IMR-90 (cell line): Measurements from ENCODE around the gene TEX22. TPM values are rescaled to one million over a fixed set of nuclear protein-coding genes. Genes with fewer than 3 reads are reported as not detected.

Source experiments
- ATAC-seq: fragments of 200-7000 bp; cut with Tn5 transposase; 2 replicates; pipeline ENCODE4 v1.9.1; 2020; ENCODE audit warnings: low read depth, mild to moderate bottlenecking, moderate library complexity
- BruUV-seq: library from RNA; stranded (reverse); fragments of 400-500 nt; replicated peaks from 2 replicates; lab custom pipeline; 2021; lab: Mats Ljungman, UMichigan
- CTCF ChIA-PET: fragments of 300-600 bp; formaldehyde crosslinking; extraction: SDS; loops from one replicate; lab custom pipeline; 2021; ENCODE audit warnings: antibody characterized with exemption; lab: Yijun Ruan, JAX
- POLR2A ChIA-PET: fragments of 300-600 bp; sonication (Branson Sonifier 250); formaldehyde crosslinking; loops from one replicate; lab custom pipeline; 2022; ENCODE audit warnings: antibody characterized with exemption; ENCODE audit not compliant: unreplicated experiment; lab: Charles Lee
- DNase-seq: peaks from one replicate; pipeline ENCODE4 v3.0.0; 2013
- H2AFZ ChIP-seq: replicated peaks from 2 replicates; pipeline ENCODE3; 2013; ENCODE audit warnings: low read length, mild to moderate bottlenecking; ENCODE audit not compliant: poor library complexity
- H2AK5ac ChIP-seq: 2 replicates; pipeline ENCODE4 v1.6.1; 2013; ENCODE audit warnings: low read depth, low read length, inconsistent platforms
- H2AK9ac ChIP-seq: replicated peaks from 2 replicates; pipeline ENCODE3; 2013; ENCODE audit warnings: mild to moderate bottlenecking, low read depth, low read length, moderate library complexity; ENCODE audit not compliant: poor library complexity
- H2BK120ac ChIP-seq: 2 replicates; pipeline ENCODE4 v1.6.1; 2013; ENCODE audit warnings: low read depth, low read length, inconsistent platforms
- H2BK15ac ChIP-seq: 3 replicates; pipeline ENCODE4 v1.6.1; 2013; ENCODE audit warnings: low read depth, low read length, inconsistent platforms
- H2BK20ac ChIP-seq: 2 replicates; pipeline ENCODE4 v1.6.1; 2013; ENCODE audit warnings: low read depth, mild to moderate bottlenecking, inconsistent platforms, low read length, moderate library complexity
- H2BK5ac ChIP-seq: 2 replicates; pipeline ENCODE4 v1.6.1; 2013; ENCODE audit warnings: mild to moderate bottlenecking, low read depth, low read length, inconsistent platforms; ENCODE audit not compliant: poor library complexity, severe bottlenecking
- H3K14ac ChIP-seq: replicated peaks from 2 replicates; pipeline ENCODE4 v1.6.1; 2013; ENCODE audit warnings: low read depth, low read length, inconsistent platforms
- H3K18ac ChIP-seq: 2 replicates; pipeline ENCODE4 v1.6.1; 2013; ENCODE audit warnings: low read depth, low read length, control low read depth
- H3K23ac ChIP-seq: 2 replicates; pipeline ENCODE4 v1.6.1; 2013; ENCODE audit warnings: low read depth, low read length, inconsistent platforms
- H3K27ac ChIP-seq: 2 replicates; pipeline ENCODE4 v1.5.1; 2013; ENCODE audit warnings: mild to moderate bottlenecking, control low read depth, low read length; ENCODE audit not compliant: insufficient read depth
- H3K27me3 ChIP-seq: 2 replicates; pipeline ENCODE4 v1.6.1; 2013; ENCODE audit warnings: low read length; ENCODE audit not compliant: control insufficient read depth, insufficient read depth
- H3K36me3 ChIP-seq: 2 replicates; pipeline ENCODE4 v1.6.1; 2013; ENCODE audit warnings: low read length, mixed read lengths; ENCODE audit not compliant: control insufficient read depth, insufficient read depth
- H3K4ac ChIP-seq: 2 replicates; pipeline ENCODE4 v1.6.1; 2013; ENCODE audit warnings: low read depth, low read length, inconsistent platforms
- H3K4me1 ChIP-seq: 2 replicates; pipeline ENCODE4 v1.6.1; 2013; ENCODE audit warnings: low read length, mixed read lengths; ENCODE audit not compliant: control insufficient read depth, insufficient read depth
- H3K4me2 ChIP-seq: 2 replicates; pipeline ENCODE4 v1.6.1; 2013; ENCODE audit warnings: low read depth, mild to moderate bottlenecking, control low read depth, low read length, moderate library complexity
- H3K4me3 ChIP-seq: 2 replicates; pipeline ENCODE4 v1.5.1; 2013; ENCODE audit warnings: low read depth, mild to moderate bottlenecking, control low read depth, low read length, moderate library complexity; ENCODE audit not compliant: insufficient read depth
- H3K56ac ChIP-seq: 2 replicates; pipeline ENCODE4 v1.6.1; 2013; ENCODE audit warnings: low read length, inconsistent platforms; ENCODE audit not compliant: insufficient read depth; ENCODE audit errors: extremely low read depth
- H3K79me1 ChIP-seq, 2 experiments: 2 replicates each; pipeline ENCODE4 v1.6.1; 2013; ENCODE audit warnings: low read length in 2 of 2, inconsistent platforms in 1 of 2, low read depth in 1 of 2
- H3K9ac ChIP-seq: 2 replicates; pipeline ENCODE4 v1.6.1; 2013; ENCODE audit warnings: low read depth, low read length, control low read depth
- H3K9me1 ChIP-seq: 2 replicates; pipeline ENCODE4 v1.6.1; 2013; ENCODE audit warnings: low read length, inconsistent platforms; ENCODE audit not compliant: insufficient read depth
- H3K9me3 ChIP-seq: 2 replicates; pipeline ENCODE4 v1.6.1; 2013; ENCODE audit warnings: low read length; ENCODE audit not compliant: control insufficient read depth, insufficient read depth
- H4K20me1 ChIP-seq: 2 replicates; pipeline ENCODE4 v1.6.1; 2013; ENCODE audit warnings: low read length, inconsistent platforms; ENCODE audit not compliant: insufficient read depth
- H4K5ac ChIP-seq: 2 replicates; pipeline ENCODE4 v1.6.1; 2013; ENCODE audit warnings: mild to moderate bottlenecking, low read depth, low read length, control low read depth
- H4K8ac ChIP-seq, 2 experiments: 2 replicates each; pipeline ENCODE4 v1.6.1; 2013; ENCODE audit warnings: low read depth in 2 of 2, low read length in 2 of 2, control low read depth in 1 of 2, inconsistent platforms in 1 of 2
- H4K91ac ChIP-seq: 2 replicates; pipeline ENCODE4 v1.6.1; 2013; ENCODE audit warnings: low read depth, low read length, inconsistent platforms; ENCODE audit not compliant: insufficient read depth
- BHLHE40 ChIP-seq: fragments of 150-350 bp; IDR thresholded peaks from 2 replicates; pipeline ENCODE4 v1.6.1; 2016; ENCODE audit warnings: mild to moderate bottlenecking, low read depth, low read length
- CEBPB ChIP-seq: IDR thresholded peaks from 2 replicates; pipeline ENCODE4 v1.6.1; 2012; ENCODE audit warnings: low read depth, low read length, improper control_type of control experiment
- CHD1 ChIP-seq: IDR thresholded peaks from 2 replicates; pipeline ENCODE4 v1.6.1; 2012; ENCODE audit warnings: low read depth, low read length, improper control_type of control experiment
- CTCF ChIP-seq: conservative IDR thresholded peaks from 2 replicates; pipeline ENCODE4 v1.5.1; 2012; ENCODE audit warnings: mild to moderate bottlenecking, low read depth, low read length, improper control_type of control experiment
- ELK1 ChIP-seq: fragments of 150-350 bp; IDR thresholded peaks from 2 replicates; pipeline ENCODE4 v1.6.1; 2016; ENCODE audit warnings: low read depth, mild to moderate bottlenecking, low read length, moderate library complexity, borderline replicate concordance
- FOS ChIP-seq: fragments of 150-350 bp; IDR thresholded peaks from 2 replicates; pipeline ENCODE4 v1.6.1; 2016; ENCODE audit warnings: low read depth, low read length
- MAFK ChIP-seq: IDR thresholded peaks from 2 replicates; pipeline ENCODE4 v1.6.1; 2012; ENCODE audit warnings: low read depth, low read length, improper control_type of control experiment
- MAZ ChIP-seq: IDR thresholded peaks from 2 replicates; pipeline ENCODE4 v1.6.1; 2012; ENCODE audit warnings: low read depth, mild to moderate bottlenecking, low read length, improper control_type of control experiment, moderate library complexity, borderline replicate concordance
- MXI1 ChIP-seq: IDR thresholded peaks from 2 replicates; pipeline ENCODE4 v1.6.1; 2012; ENCODE audit warnings: low read depth, mild to moderate bottlenecking, low read length, moderate library complexity, borderline replicate concordance
- NFE2L2 ChIP-seq: fragments of 150-350 bp; IDR thresholded peaks from 2 replicates; pipeline ENCODE4 v1.6.1; 2016; ENCODE audit warnings: low read depth, mild to moderate bottlenecking, low read length
- POLR2A ChIP-seq: IDR thresholded peaks from 2 replicates; pipeline ENCODE4 v1.6.1; 2012; ENCODE audit warnings: mild to moderate bottlenecking, low read depth, low read length
- RAD21 ChIP-seq: IDR thresholded peaks from 2 replicates; pipeline ENCODE4 v1.6.1; 2012; ENCODE audit warnings: low read length, improper control_type of control experiment
- RCOR1 ChIP-seq: IDR thresholded peaks from 2 replicates; pipeline ENCODE4 v1.6.1; 2012; ENCODE audit warnings: mild to moderate bottlenecking, low read length, improper control_type of control experiment; ENCODE audit not compliant: insufficient replicate concordance
- RFX5 ChIP-seq: IDR thresholded peaks from 2 replicates; pipeline ENCODE4 v1.8.0; 2012; ENCODE audit warnings: low read depth, mild to moderate bottlenecking, low read length, moderate library complexity
- SMC3 ChIP-seq: fragments of 150-350 bp; IDR thresholded peaks from 2 replicates; pipeline ENCODE4 v1.6.1; 2016; ENCODE audit warnings: low read depth, mild to moderate bottlenecking, antibody characterized with exemption, low read length, moderate library complexity
- USF2 ChIP-seq: fragments of 150-350 bp; IDR thresholded peaks from 2 replicates; pipeline ENCODE4 v1.6.1; 2017; ENCODE audit warnings: mild to moderate bottlenecking, antibody characterized with exemption, low read length, low read depth
- WGBS, 2 experiments: methylation state at CpG; one replicate each; pipeline versions ENCODE4 v1.1.5 to v1.1.7; 2013; ENCODE audit warnings: missing lambda C conversion rate in 2 of 2; ENCODE audit not compliant: insufficient read length in 1 of 2; ENCODE audit errors: extremely low coverage in 2 of 2; 5-methylcytosine and 5-hydroxymethylcytosine counted together
- dilution Hi-C: fragments of 300-500 bp; cut with HindIII; formaldehyde crosslinking; loops from one replicate; pipeline ENCODE4 v1.14.3; 2018; ENCODE audit warnings: low sequenced_read_pairs; ENCODE audit not compliant: unreplicated experiment
- in situ Hi-C: fragments of 300-500 bp; cut with MboI; formaldehyde crosslinking; loops from 3 replicates; pipeline ENCODE4 v1.14.3; 2019; ENCODE audit warnings: low sequenced_read_pairs, inconsistent platforms, mixed read lengths
- intact Hi-C: fragments of 100-400 bp; cut with micrococcal nuclease; formaldehyde crosslinking; loops from 2 replicates; pipeline ENCODE4 v1.10.0; 2022
- polyA plus RNA-seq, 3 experiments: library from polyadenylated mRNA; depleted of rRNA; stranded (reverse); fragments of >200 nt; gene quantifications; 2 replicates each; pipeline ENCODE4 v1.2.3, GENCODE V29; 2012; ENCODE audit warnings: low replicate concordance in 1 of 3
- total RNA-seq: library from RNA; depleted of rRNA; stranded (reverse); fragments of >200 nt; gene quantifications from 2 replicates; pipeline ENCODE4 v1.2.3, GENCODE V29; 2012

Gene TEX22
- total and polyA plus RNA-seq, 2 of the 4 experiments (the other 2 are of a cell fraction), result 0.10 to 0.18 TPM

- Histone ChIP-seq H3K36me3 (peaks cover 9% of the 10 kb centered on the region), H3K18ac (no peak overlapping the region), H2AK5ac (no peak overlapping the region), H3K9me1 (peaks cover 4% of the 10 kb centered on the region; the same call in 1 of the 2 replicates), H3K27me3 (no peaks in the 10 kb centered on the region), H3K23ac (no peak overlapping the region), H4K91ac (no peak overlapping the region), H2BK20ac (no peak overlapping the region), H3K4me2 (no peak overlapping the region), H2BK15ac (no peak overlapping the region), H2AK9ac (no peak overlapping the region), H3K79me1 (0 out of 4 replicates have a peak, but pooled peaks cover 0 to 4% of the 10 kb centered on the region in 2 experiments), H3K9me3 (no peaks in the 10 kb centered on the region), H3K27ac (no peak overlapping the region), H3K14ac (no peak overlapping the region), H3K4me1 (peaks cover 2% of the 10 kb centered on the region; the same call in 1 of the 2 replicates), H4K5ac (no peak overlapping the region), H3K4ac (no peak overlapping the region), H4K20me1 (no peaks in the 10 kb centered on the region), H2BK5ac (no peak overlapping the region), H3K4me3 (no peak overlapping the region), H3K56ac (no peak overlapping the region), H2BK120ac (no peak overlapping the region), H4K8ac (no peak overlapping the region), H2AFZ (no peak overlapping the region), H3K9ac (no peak overlapping the region)
- intact Hi-C loops (no loop called here), in situ Hi-C loops (loop anchor here (10.0 kb wide), 1 partner anchor 262 kb away; no protein-coding TSS in a partner anchor), dilution Hi-C loops (no loop called here)
- BruUV-seq, result no TSS peak
- 43% methylated on average over 4 of the region's 9 CpGs; no CpG with 5 or more reads in 1 of the 2 experiments for WGBS, 2 experiments
- ChIA-PET POLR2A (no interaction called here), CTCF (no interaction called here)
- TF ChIP-seq RFX5 (no peak), ELK1 (no peak), FOS (no peak), MXI1 (no peak), POLR2A (no peak), MAZ (no peak), MAFK (no peak), USF2 (no peak), CHD1 (no peak), SMC3 (no peak), CEBPB (no peak), RAD21 (no peak), RCOR1 (no peak), CTCF (no peak), BHLHE40 (no peak), NFE2L2 (no peak)
- DNase-seq, result no peak
- no peak for ATAC-seq
Observed at GRCh38 chr14:105356927-105357326, 41.4 kb upstream of the TEX22 start.
